RKO (cell line): ENCODE measurements around the gene STRAP.
"Not testable (repeated sequence)": the region's sequence is repeated elsewhere in the genome, so short reads cannot be mapped to it uniquely, and the experiment has no call there.

Source experiments
- DNase-seq: peaks from one replicate; pipeline ENCODE4 v3.0.0-alpha.2; 2016; ENCODE audit warnings: low spot score

Gene STRAP

GRCh38 chr12:15873556-15873955 lies 8.6 kb upstream of the STRAP start:
- DNase-seq = no peak

GRCh38 chr12:15874556-15875145 lies 7.5 kb upstream of the STRAP start:
- not testable (repeated sequence) for DNase-seq

GRCh38 chr12:15875863-15876262 lies 6.3 kb upstream of the STRAP start:
- no peak for DNase-seq

- no peak for DNase-seq
These were observed 2.8 kb upstream of the STRAP start for GRCh38 chr12:15879413-15879812.

- peak; percentile 32 for DNase-seq
These were observed 1.5 kb upstream of the STRAP start for GRCh38 chr12:15880721-15881120.

GRCh38 chr12:15883536-15883935 lies 1.3 kb downstream of the STRAP start:
- DNase-seq = peak; percentile 64

GRCh38 chr12:15886372-15887042 lies 4.3 kb downstream of the STRAP start:
- no peak for DNase-seq

GRCh38 chr12:15887043-15887817 lies 5.0 kb downstream of the STRAP start:
- no peak for DNase-seq

GRCh38 chr12:15892645-15893259 lies 10.6 kb downstream of the STRAP start:
- DNase-seq = no peak

GRCh38 chr12:15893260-15893659 lies 11.1 kb downstream of the STRAP start:
- DNase-seq = no peak

- DNase-seq = no peak
These were observed 14.7 kb downstream of the STRAP start for GRCh38 chr12:15896867-15897266.

GRCh38 chr12:15897433-15897832 lies 15.2 kb downstream of the STRAP start:
- no peak for DNase-seq

- peak; percentile 66 for DNase-seq
These were observed 17.2 kb downstream of the STRAP start for GRCh38 chr12:15899282-15899870.

GRCh38 chr12:15904378-15904920 lies 22.3 kb downstream of the STRAP start:
- DNase-seq = no peak

GRCh38 chr12:15910468-15910863 lies 28.3 kb downstream of the STRAP start:
- DNase-seq = no peak

GRCh38 chr12:15910864-15911721 lies 28.9 kb downstream of the STRAP start, which contains the start of gene DERA:
DERA (plus strand) TSS chr12:15911332; CDS start chr12:15911384, 52 bp downstream.
- peak; percentile 86 for DNase-seq

- DNase-seq = not testable (repeated sequence)
These were observed 29.7 kb downstream of the STRAP start for GRCh38 chr12:15911931-15912330.

- DNase-seq = not testable (repeated sequence)
These were observed 31.9 kb downstream of the STRAP start for GRCh38 chr12:15914131-15914530.

- DNase-seq = no peak
These were observed 35.9 kb downstream of the STRAP start for GRCh38 chr12:15918066-15918465.

- no peak for DNase-seq
These were observed 37.2 kb downstream of the STRAP start for GRCh38 chr12:15919418-15919817.

- no peak for DNase-seq
These were observed 42.8 kb downstream of the STRAP start for GRCh38 chr12:15924956-15925355.
